Ascending aorta (tissue), 2 donors: Measurements from ENCODE around the gene TPRG1. TPM values are rescaled to one million over a fixed set of nuclear protein-coding genes. Genes with fewer than 3 reads are reported as not detected.

ENCODE experiments used
- DNase-seq, 2 donors: peaks; one replicate each; pipeline ENCODE4 v3.0.0-alpha.2; 2019; ENCODE audit warnings: low spot score in 2 of 2
- H3K27ac ChIP-seq, 2 donors: fragments of 200-600 bp; sonication (generic); one replicate each; pipeline ENCODE4 v1.5.1; 2016 to 2017; ENCODE audit warnings: mild to moderate bottlenecking in 1 of 2
- H3K27me3 ChIP-seq: fragments of 200-600 bp; sonication (generic); one replicate; pipeline ENCODE4 v1.5.1; 2017
- H3K36me3 ChIP-seq, 2 donors: fragments of 200-600 bp; sonication (generic); one replicate each; pipeline ENCODE4 v1.5.1; 2016
- H3K4me1 ChIP-seq, 2 donors: fragments of 200-600 bp; sonication (generic); one replicate each; pipeline ENCODE4 v1.5.1; 2016 to 2017; ENCODE audit warnings: mild to moderate bottlenecking in 1 of 2
- H3K4me3 ChIP-seq, 2 donors: fragments of 200-600 bp; sonication (generic); one replicate each; pipeline ENCODE4 v1.5.1; 2016 to 2017; ENCODE audit warnings: mild to moderate bottlenecking in 1 of 2
- H3K9me3 ChIP-seq, 2 donors: fragments of 200-600 bp; sonication (generic); one replicate each; pipeline ENCODE4 v1.5.1; 2016
- intact Hi-C: fragments of 100-400 bp; cut with DNase I; formaldehyde crosslinking; loops from one replicate; pipeline ENCODE4 v1.15.1; 2023
- total RNA-seq: library from RNA; depleted of rRNA; stranded (reverse); fragments of >200 nt; gene quantifications from one replicate; pipeline ENCODE4 v1.1.0, GENCODE V29; 2016
- TF ChIP-seq, protein P1 (sequence below), 3 experiments: fragments of 200-600 bp in 2 of 3; fragments of 450-650 bp in 1 of 3; sonication (generic) in 2 of 3; IDR thresholded peaks; one replicate each; pipeline ENCODE4 v1.5.1; 2016 to 2019; ENCODE audit warnings: antibody characterized with exemption in 3 of 3, mild to moderate bottlenecking in 1 of 3, moderate library complexity in 1 of 3

Gene TPRG1
- total RNA-seq, 1 donor from 2014 or later = 6.4 TPM

DNA sequence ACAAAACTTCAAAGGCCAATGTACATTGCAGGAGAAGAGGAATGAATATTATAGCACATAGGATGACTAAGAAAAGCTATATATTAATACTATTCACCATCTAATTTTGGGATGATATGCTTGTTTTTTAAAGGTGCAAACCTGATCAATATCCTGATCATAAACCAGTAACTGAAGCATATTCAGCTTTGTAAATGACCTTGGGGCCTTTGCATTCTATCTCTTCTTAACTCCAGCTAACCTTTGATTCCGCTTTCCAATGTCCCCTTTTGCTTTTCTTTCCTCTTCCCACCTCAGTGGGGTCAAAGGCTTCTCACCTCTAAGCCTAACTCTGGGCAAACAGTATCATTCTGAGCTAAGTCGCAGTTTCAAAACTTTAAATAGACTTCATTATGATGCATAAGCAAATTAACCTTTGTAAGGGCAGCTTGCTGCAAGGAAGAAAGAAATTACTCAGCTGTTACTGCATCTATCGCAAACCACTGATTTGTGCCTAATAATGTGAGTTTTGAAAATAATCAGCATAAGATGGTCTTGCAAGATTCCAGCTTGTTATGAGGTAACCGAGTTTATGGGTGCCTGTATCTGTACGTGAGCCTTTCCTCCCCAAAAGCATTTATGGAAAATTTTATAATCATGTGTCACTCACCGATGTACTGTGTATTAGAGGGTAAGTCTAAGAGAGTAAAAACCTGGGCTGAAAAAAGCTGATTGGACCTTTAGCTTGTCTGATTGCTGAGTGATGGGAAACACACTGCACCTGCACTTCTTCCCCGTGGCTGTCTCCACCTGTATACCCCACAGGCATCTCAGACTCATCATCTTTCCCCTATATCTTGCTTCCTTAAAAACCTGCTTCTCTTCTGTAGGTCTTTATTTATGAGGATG is 116.8 kb downstream of the TPRG1 start:
- Histone ChIP-seq H3K4me1 (no peaks in the 10 kb centered on the region), H3K36me3 (no peaks in the 10 kb centered on the region), H3K9me3 (no peaks in the 10 kb centered on the region), H3K4me3 (no peak overlapping the region), H3K27ac (no peak overlapping the region), H3K27me3 (no peaks in the 10 kb centered on the region)
- intact Hi-C loops = no loop called here
- TF ChIP-seq, protein P1, sequence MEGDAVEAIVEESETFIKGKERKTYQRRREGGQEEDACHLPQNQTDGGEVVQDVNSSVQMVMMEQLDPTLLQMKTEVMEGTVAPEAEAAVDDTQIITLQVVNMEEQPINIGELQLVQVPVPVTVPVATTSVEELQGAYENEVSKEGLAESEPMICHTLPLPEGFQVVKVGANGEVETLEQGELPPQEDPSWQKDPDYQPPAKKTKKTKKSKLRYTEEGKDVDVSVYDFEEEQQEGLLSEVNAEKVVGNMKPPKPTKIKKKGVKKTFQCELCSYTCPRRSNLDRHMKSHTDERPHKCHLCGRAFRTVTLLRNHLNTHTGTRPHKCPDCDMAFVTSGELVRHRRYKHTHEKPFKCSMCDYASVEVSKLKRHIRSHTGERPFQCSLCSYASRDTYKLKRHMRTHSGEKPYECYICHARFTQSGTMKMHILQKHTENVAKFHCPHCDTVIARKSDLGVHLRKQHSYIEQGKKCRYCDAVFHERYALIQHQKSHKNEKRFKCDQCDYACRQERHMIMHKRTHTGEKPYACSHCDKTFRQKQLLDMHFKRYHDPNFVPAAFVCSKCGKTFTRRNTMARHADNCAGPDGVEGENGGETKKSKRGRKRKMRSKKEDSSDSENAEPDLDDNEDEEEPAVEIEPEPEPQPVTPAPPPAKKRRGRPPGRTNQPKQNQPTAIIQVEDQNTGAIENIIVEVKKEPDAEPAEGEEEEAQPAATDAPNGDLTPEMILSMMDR (IDR thresholded peaks at IDR 0.05) = no peak
- no peak for DNase-seq

DNA sequence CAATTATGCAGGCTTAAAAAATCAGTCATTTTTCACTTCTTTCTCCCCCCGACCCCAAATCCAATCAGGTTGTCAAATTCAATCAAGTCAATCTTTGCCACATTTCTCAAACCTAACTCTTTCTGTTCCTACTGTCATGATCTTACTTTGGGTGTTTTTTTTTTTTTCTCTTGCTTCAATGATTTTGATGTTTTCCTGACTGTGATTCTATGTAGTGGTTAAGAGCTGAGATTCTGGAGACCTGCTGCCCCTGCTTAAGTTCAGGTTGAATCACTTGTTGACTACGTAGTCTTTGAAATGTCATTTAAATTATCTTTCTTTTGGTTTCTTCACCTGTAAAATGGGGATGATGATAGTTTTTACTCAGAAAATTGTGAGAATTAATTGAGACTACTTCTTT is 117.5 kb downstream of the TPRG1 start:
- H3K4me1 ChIP-seq = no peaks in the 10 kb centered on the region
- no peak overlapping the region for H3K4me3 ChIP-seq
- H3K9me3 ChIP-seq = no peaks in the 10 kb centered on the region
- intact Hi-C loops = no loop called here
- no peaks in the 10 kb centered on the region for H3K27me3 ChIP-seq
- no peaks in the 10 kb centered on the region for H3K36me3 ChIP-seq
- TF ChIP-seq, protein P1 (IDR thresholded peaks at IDR 0.05) = no peak
- no peak overlapping the region for H3K27ac ChIP-seq
- no peak for DNase-seq

DNA sequence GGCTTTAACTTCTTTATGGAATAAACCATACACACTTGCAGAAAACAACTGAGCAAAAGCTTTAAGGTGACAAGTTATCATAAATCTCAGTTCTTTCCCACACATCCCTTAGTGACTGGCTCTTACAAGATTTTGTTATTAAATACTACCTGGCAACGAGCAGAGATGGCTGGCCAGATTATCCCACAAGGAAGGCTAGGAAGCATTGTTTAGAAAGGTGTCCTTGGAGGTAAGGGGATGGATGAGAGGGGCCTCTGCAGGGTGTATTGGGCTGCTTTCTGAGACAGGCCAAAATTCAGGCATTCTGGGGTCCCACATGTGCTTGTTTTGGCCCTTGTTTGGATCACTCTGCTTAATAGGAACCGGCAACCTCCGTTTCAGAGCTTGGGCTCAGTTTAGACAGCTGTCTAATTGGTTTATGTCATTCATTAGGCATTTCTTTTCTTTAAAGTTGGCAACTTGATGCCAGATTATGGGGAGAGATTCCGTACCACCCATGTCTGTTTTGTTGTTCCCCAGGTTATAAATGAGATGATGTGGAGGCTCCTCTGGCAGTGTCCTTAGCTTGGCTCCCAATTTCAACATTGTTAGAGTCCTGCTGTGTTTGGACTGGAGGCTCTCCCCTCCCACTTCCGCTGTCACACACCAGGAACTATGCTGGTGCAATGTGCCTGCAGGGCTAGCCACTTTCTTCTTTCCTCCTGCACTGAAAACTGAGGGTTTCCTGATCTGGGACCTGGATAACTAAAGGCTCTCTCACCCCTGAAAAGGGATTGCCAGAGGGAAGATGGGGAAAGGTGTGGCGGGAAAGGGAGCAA is 121.1 kb downstream of the TPRG1 start:
- Histone ChIP-seq H3K9me3 (no peaks in the 10 kb centered on the region), H3K4me1 (no peaks in the 10 kb centered on the region), H3K27me3 (no peaks in the 10 kb centered on the region), H3K27ac (no peak overlapping the region), H3K36me3 (no peaks in the 10 kb centered on the region), H3K4me3 (no peak overlapping the region)
- intact Hi-C loops = no loop called here
- DNase-seq = no peak
- TF ChIP-seq, protein P1 (IDR thresholded peaks at IDR 0.05) = no peak

DNA sequence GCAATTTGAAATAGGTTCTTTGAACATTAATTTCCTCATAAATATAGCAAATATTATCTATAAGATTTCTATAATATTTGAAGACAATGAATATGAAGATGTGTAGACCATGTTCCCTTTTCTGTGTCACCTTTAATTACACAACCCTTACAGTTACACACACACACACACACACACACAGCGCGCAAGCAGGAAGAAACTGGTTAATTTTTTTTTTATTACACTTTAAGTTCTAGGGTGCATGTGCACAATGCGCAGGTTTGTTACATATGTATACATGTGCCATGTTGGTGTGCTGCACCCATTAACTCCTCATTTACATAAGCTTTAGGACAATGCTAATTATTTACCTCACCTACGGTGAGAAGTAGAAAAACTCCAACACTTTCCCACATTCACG is 122.9 kb downstream of the TPRG1 start:
- Histone ChIP-seq H3K36me3 (no peaks in the 10 kb centered on the region), H3K27ac (no peak overlapping the region), H3K4me3 (no peak overlapping the region), H3K9me3 (no peaks in the 10 kb centered on the region), H3K27me3 (no peaks in the 10 kb centered on the region), H3K4me1 (no peaks in the 10 kb centered on the region)
- no peak for DNase-seq
- TF ChIP-seq, protein P1 (IDR thresholded peaks at IDR 0.05) = no peak
- intact Hi-C loops = no loop called here

DNA sequence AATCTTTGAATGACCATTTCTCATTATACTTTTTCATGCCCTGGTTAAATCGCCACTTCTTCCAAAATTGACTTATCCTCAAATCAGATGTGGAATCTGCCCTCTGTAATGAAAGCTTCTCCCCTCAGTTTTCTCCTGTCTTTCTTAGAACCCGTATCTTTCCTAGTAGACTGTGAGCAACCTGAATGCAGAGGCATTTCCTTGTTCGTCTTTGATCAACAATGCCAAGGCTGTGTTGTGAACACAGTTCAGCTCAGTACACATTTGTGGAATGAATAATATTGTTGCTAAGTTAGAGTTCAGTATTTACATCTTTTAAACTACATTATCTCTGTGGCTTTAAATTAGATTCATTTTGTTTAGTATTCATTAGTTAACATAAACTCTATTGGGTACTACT is 123.3 kb downstream of the TPRG1 start:
- no peaks in the 10 kb centered on the region for H3K4me1 ChIP-seq
- no peaks in the 10 kb centered on the region for H3K27me3 ChIP-seq
- no peaks in the 10 kb centered on the region for H3K9me3 ChIP-seq
- H3K27ac ChIP-seq = no peak overlapping the region
- intact Hi-C loops = no loop called here
- TF ChIP-seq, protein P1 (IDR thresholded peaks at IDR 0.05) = no peak
- no peak overlapping the region for H3K4me3 ChIP-seq
- no peak for DNase-seq
- H3K36me3 ChIP-seq = no peaks in the 10 kb centered on the region
